ENCODE data around the gene SIT1.

DNA sequence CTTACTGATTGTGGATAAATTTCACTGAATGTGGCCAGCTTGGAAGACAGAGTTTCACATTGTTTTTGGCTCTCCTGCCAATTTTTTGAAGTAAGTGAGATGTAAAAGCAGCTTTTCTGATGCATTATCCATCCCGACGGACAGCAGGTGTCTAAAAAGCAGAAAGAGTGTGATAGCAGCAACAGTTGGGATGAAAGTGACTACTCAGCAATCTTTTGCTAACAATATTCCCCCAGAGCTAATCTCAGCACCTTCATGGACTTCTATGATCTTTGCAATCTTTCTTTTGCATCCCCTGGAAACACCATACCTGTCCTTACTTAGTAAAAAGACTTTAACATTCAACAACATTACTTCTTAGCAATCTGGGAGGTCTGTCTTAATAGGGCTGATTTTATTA lies 37.9 kb downstream of the SIT1 start:
- TF ChIP-seq, protein P1, sequence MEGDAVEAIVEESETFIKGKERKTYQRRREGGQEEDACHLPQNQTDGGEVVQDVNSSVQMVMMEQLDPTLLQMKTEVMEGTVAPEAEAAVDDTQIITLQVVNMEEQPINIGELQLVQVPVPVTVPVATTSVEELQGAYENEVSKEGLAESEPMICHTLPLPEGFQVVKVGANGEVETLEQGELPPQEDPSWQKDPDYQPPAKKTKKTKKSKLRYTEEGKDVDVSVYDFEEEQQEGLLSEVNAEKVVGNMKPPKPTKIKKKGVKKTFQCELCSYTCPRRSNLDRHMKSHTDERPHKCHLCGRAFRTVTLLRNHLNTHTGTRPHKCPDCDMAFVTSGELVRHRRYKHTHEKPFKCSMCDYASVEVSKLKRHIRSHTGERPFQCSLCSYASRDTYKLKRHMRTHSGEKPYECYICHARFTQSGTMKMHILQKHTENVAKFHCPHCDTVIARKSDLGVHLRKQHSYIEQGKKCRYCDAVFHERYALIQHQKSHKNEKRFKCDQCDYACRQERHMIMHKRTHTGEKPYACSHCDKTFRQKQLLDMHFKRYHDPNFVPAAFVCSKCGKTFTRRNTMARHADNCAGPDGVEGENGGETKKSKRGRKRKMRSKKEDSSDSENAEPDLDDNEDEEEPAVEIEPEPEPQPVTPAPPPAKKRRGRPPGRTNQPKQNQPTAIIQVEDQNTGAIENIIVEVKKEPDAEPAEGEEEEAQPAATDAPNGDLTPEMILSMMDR (IDR thresholded peaks at IDR 0.05; ENCODE audit: insufficient read depth, low read length): no peak
- TF ChIP-seq, protein P2, sequence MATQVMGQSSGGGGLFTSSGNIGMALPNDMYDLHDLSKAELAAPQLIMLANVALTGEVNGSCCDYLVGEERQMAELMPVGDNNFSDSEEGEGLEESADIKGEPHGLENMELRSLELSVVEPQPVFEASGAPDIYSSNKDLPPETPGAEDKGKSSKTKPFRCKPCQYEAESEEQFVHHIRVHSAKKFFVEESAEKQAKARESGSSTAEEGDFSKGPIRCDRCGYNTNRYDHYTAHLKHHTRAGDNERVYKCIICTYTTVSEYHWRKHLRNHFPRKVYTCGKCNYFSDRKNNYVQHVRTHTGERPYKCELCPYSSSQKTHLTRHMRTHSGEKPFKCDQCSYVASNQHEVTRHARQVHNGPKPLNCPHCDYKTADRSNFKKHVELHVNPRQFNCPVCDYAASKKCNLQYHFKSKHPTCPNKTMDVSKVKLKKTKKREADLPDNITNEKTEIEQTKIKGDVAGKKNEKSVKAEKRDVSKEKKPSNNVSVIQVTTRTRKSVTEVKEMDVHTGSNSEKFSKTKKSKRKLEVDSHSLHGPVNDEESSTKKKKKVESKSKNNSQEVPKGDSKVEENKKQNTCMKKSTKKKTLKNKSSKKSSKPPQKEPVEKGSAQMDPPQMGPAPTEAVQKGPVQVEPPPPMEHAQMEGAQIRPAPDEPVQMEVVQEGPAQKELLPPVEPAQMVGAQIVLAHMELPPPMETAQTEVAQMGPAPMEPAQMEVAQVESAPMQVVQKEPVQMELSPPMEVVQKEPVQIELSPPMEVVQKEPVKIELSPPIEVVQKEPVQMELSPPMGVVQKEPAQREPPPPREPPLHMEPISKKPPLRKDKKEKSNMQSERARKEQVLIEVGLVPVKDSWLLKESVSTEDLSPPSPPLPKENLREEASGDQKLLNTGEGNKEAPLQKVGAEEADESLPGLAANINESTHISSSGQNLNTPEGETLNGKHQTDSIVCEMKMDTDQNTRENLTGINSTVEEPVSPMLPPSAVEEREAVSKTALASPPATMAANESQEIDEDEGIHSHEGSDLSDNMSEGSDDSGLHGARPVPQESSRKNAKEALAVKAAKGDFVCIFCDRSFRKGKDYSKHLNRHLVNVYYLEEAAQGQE (IDR thresholded peaks at IDR 0.05; ENCODE audit: insufficient replicate concordance, low read depth): no peak
- no peak for TF ChIP-seq GABPA (IDR thresholded peaks at IDR 0.05; ENCODE audit: low read depth)
